Tibial nerve (tissue), 4 donors: ENCODE data around the gene AURKB. TPM values are rescaled to one million over a fixed set of nuclear protein-coding genes. Genes with fewer than 3 reads are reported as not detected.

Experiments
- DNase-seq, 2 donors: peaks; one replicate each; pipeline ENCODE4 v3.0.0-alpha.2; 2019; ENCODE audit warnings: low spot score in 2 of 2
- H3K27ac ChIP-seq, 4 donors: fragments of 200-600 bp; sonication (generic) in 3 of 4; one replicate each; pipeline ENCODE4 v1.5.1; 2017 to 2019; ENCODE audit warnings: mild to moderate bottlenecking in 1 of 4
- H3K27me3 ChIP-seq, 2 donors: fragments of 200-600 bp; sonication (generic) in 1 of 2; one replicate each; pipeline versions ENCODE4 v1.5.1 to v1.6.0; 2017 to 2019
- H3K36me3 ChIP-seq, 3 donors: fragments of 200-600 bp; sonication (generic); one replicate each; pipeline ENCODE4 v1.5.1; 2018 to 2019
- H3K4me1 ChIP-seq, 4 donors: fragments of 200-600 bp; sonication (generic) in 3 of 4; one replicate each; pipeline ENCODE4 v1.5.1; 2017 to 2019
- H3K4me3 ChIP-seq, 4 donors: fragments of 200-600 bp; sonication (generic) in 3 of 4; one replicate each; pipeline ENCODE4 v1.5.1; 2017 to 2019; ENCODE audit warnings: mild to moderate bottlenecking in 1 of 4, moderate library complexity in 1 of 4
- H3K9me3 ChIP-seq, 4 donors: fragments of 200-600 bp; sonication (generic) in 3 of 4; one replicate each; pipeline ENCODE4 v1.5.1; 2017 to 2019
- EP300 ChIP-seq, 2 donors: sonication (generic); formaldehyde crosslinking; IDR thresholded peaks; one replicate each; pipeline ENCODE4 v1.6.1; 2017; ENCODE audit warnings: antibody characterized with exemption in 2 of 2, mild to moderate bottlenecking in 1 of 2
- POLR2A ChIP-seq, 2 donors: fragments of 450-650 bp; IDR thresholded peaks; one replicate each; pipeline ENCODE4 v1.6.1; 2017; ENCODE audit warnings: antibody characterized with exemption in 2 of 2, mild to moderate bottlenecking in 2 of 2, moderate library complexity in 2 of 2
- WGBS, 2 donors: methylation state at CpG; one replicate each; pipeline ENCODE4 v1.1.5; 2018; 5-methylcytosine and 5-hydroxymethylcytosine counted together
- total RNA-seq, 4 donors: library from RNA; depleted of rRNA; stranded (reverse); fragments of >200 nt; gene quantifications; one replicate each; pipeline ENCODE4 v1.1.0, GENCODE V29; 2016
- TF ChIP-seq, protein P1 (sequence below), 5 experiments: fragments of 200-600 bp in 3 of 5; fragments of 450-650 bp in 2 of 5; sonication (generic) in 3 of 5; IDR thresholded peaks; one replicate each; pipeline ENCODE4 v1.5.1; 2016 to 2019; ENCODE audit warnings: antibody characterized with exemption in 5 of 5, mild to moderate bottlenecking in 3 of 5, moderate library complexity in 2 of 5

The AURKB gene
- total RNA-seq, 4 donors from 2014 or later = 31.2 to 78.1 (median 39.6) TPM

- 91 to 92% methylated on average over 19 to 21 of the region's 21 CpGs for WGBS, 2 donors
- DNase-seq = no peak
These were observed 24.2 kb upstream of the AURKB start for GRCh38 chr17:8234361-8235270.

GRCh38 chr17:8231701-8232100 is 21.3 kb upstream of the AURKB start:
- peaks cover 21 to 92% (median 36%) of the 10 kb centered on the region in 3 donors for H3K36me3 ChIP-seq
- H3K4me3 ChIP-seq = no peak overlapping the region
- H3K9me3 ChIP-seq = no peaks in the 10 kb centered on the region
- WGBS, 2 donors = 92 to 94% methylated on average over 8 to 10 of the region's 10 CpGs
- no peak for DNase-seq
- no peak overlapping the region for H3K27ac ChIP-seq
- H3K27me3 ChIP-seq = no peaks in the 10 kb centered on the region
- H3K4me1 ChIP-seq = peaks cover 0 to 12% (median 5%) of the 10 kb centered on the region in 4 donors
- TF ChIP-seq POLR2A (IDR thresholded peaks at IDR 0.05) = no peak
- TF ChIP-seq EP300 (IDR thresholded peaks at IDR 0.05) = no peak
- TF ChIP-seq, protein P1, sequence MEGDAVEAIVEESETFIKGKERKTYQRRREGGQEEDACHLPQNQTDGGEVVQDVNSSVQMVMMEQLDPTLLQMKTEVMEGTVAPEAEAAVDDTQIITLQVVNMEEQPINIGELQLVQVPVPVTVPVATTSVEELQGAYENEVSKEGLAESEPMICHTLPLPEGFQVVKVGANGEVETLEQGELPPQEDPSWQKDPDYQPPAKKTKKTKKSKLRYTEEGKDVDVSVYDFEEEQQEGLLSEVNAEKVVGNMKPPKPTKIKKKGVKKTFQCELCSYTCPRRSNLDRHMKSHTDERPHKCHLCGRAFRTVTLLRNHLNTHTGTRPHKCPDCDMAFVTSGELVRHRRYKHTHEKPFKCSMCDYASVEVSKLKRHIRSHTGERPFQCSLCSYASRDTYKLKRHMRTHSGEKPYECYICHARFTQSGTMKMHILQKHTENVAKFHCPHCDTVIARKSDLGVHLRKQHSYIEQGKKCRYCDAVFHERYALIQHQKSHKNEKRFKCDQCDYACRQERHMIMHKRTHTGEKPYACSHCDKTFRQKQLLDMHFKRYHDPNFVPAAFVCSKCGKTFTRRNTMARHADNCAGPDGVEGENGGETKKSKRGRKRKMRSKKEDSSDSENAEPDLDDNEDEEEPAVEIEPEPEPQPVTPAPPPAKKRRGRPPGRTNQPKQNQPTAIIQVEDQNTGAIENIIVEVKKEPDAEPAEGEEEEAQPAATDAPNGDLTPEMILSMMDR (IDR thresholded peaks at IDR 0.05) = no peak

More at GRCh38 chr17:8234361-8235270, 24.2 kb upstream of the AURKB start:
- Histone ChIP-seq H3K36me3 (peaks cover 16 to 92% (median 40%) of the 10 kb centered on the region in 3 donors), H3K4me3 (no peak overlapping the region), H3K27me3 (no peaks in the 10 kb centered on the region), H3K9me3 (no peaks in the 10 kb centered on the region), H3K27ac (no peak overlapping the region), H3K4me1 (no peaks in the 10 kb centered on the region)
- no peak for TF ChIP-seq EP300 (IDR thresholded peaks at IDR 0.05)
- no peak for TF ChIP-seq POLR2A (IDR thresholded peaks at IDR 0.05)
- TF ChIP-seq, protein P1 (IDR thresholded peaks at IDR 0.05) = no peak

GRCh38 chr17:8227238-8227581 is 16.8 kb upstream of the AURKB start:
- Histone ChIP-seq H3K4me1 (peaks cover 0 to 40% (median 14%) of the 10 kb centered on the region in 4 donors), H3K27me3 (no peaks in the 10 kb centered on the region), H3K4me3 (peak overlapping the region; percentile 19 to 48 (median 22)), H3K27ac (peak overlapping the region; percentile 62 to 91 (median 76)), H3K36me3 (peaks cover 16 to 50% (median 21%) of the 10 kb centered on the region in 3 donors), H3K9me3 (no peaks in the 10 kb centered on the region)
- DNase-seq = no peak
- WGBS, 2 donors = 81% methylated on average over 4 of the region's 4 CpGs
- TF ChIP-seq, protein P1 (IDR thresholded peaks at IDR 0.05) = no peak
- TF ChIP-seq POLR2A (IDR thresholded peaks at IDR 0.05) = no peak
- TF ChIP-seq EP300 (IDR thresholded peaks at IDR 0.05) = no peak

GRCh38 chr17:8226536-8227237 is 16.3 kb upstream of the AURKB start:
- TF ChIP-seq POLR2A (IDR thresholded peaks at IDR 0.05) (no peak), EP300 (IDR thresholded peaks at IDR 0.05) (peak in 1 of 2 donors; percentile 78)
- Histone ChIP-seq H3K4me3 (peak overlapping the region; percentile 19 to 48 (median 22)), H3K27ac (peak overlapping the region; percentile 62 to 91 (median 76)), H3K27me3 (no peaks in the 10 kb centered on the region), H3K4me1 (peaks cover 0 to 40% (median 14%) of the 10 kb centered on the region in 4 donors), H3K9me3 (no peaks in the 10 kb centered on the region), H3K36me3 (peaks cover 13 to 44% (median 16%) of the 10 kb centered on the region in 3 donors)
- WGBS, 2 donors = 3 to 6% methylated on average over 32 of the region's 32 CpGs
- DNase-seq = peak; percentile 76 to 87

- Histone ChIP-seq H3K27ac (peak overlapping the region; percentile 62 to 91 (median 76)), H3K27me3 (no peaks in the 10 kb centered on the region), H3K4me3 (peak overlapping the region; percentile 19 to 48 (median 22)), H3K36me3 (peaks cover 9 to 37% (median 11%) of the 10 kb centered on the region in 3 donors), H3K4me1 (peaks cover 0 to 41% (median 14%) of the 10 kb centered on the region in 4 donors), H3K9me3 (no peaks in the 10 kb centered on the region)
- TF ChIP-seq, protein P1 (IDR thresholded peaks at IDR 0.05) = no peak
- TF ChIP-seq EP300 (IDR thresholded peaks at IDR 0.05) (no peak), POLR2A (IDR thresholded peaks at IDR 0.05) (no peak)
- 33 to 38% methylated on average over 20 of the region's 20 CpGs for WGBS, 2 donors
- DNase-seq = peak; percentile 54 to 69
These were observed 15.6 kb upstream of the AURKB start for GRCh38 chr17:8225813-8226535.
